ENCODE measurements around the gene CA12. TPM values are rescaled to one million over a fixed set of nuclear protein-coding genes. Genes with fewer than 3 reads are reported as not detected.

The CA12 gene
- total RNA-seq, 1 experiment from 2014 or later = 2.8 TPM

- H3K27ac Mint-ChIP-seq = no peak overlapping the region
- no peaks in the 10 kb centered on the region for H3K36me3 Mint-ChIP-seq
- ChIA-PET POLR2A (no interaction called here), CTCF (interaction anchor here (0.9 to 2.1 kb wide), 2 partner anchors 54 to 75 kb away, joined by 3 to 6 read pairs; no protein-coding TSS in a partner anchor)
- H3K4me3 Mint-ChIP-seq = no peak overlapping the region
- DNase-seq (ENCODE audit: low spot score) (no peak), ATAC-seq (no peak)
- no peaks in the 10 kb centered on the region for H3K27me3 Mint-ChIP-seq (ENCODE audit: low read depth)
- no peak for TF ChIP-seq IRF2 (CRISPR knock-in tag; IDR thresholded peaks at IDR 0.05; ENCODE audit: borderline replicate concordance, low read depth)
- TF ChIP-seq ZNF425 (CRISPR knock-in tag; conservative IDR thresholded peaks at IDR 0.05) = no peak
- TF ChIP-seq AFF4 (CRISPR knock-in tag; IDR thresholded peaks at IDR 0.05; ENCODE audit: borderline replicate concordance) = no peak
- TF ChIP-seq, protein P1, sequence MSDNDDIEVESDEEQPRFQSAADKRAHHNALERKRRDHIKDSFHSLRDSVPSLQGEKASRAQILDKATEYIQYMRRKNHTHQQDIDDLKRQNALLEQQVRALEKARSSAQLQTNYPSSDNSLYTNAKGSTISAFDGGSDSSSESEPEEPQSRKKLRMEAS (CRISPR knock-in tag; IDR thresholded peaks at IDR 0.05) = no peak
- TF ChIP-seq GABPB1 (CRISPR knock-in tag; IDR thresholded peaks at IDR 0.05) = no peak
- TF ChIP-seq, protein P2, sequence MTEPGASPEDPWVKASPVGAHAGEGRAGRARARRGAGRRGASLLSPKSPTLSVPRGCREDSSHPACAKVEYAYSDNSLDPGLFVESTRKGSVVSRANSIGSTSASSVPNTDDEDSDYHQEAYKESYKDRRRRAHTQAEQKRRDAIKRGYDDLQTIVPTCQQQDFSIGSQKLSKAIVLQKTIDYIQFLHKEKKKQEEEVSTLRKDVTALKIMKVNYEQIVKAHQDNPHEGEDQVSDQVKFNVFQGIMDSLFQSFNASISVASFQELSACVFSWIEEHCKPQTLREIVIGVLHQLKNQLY (CRISPR knock-in tag; IDR thresholded peaks at IDR 0.05) = no peak
- TF ChIP-seq EMX1 (CRISPR knock-in tag; IDR thresholded peaks at IDR 0.05) = no peak
- no peak for TF ChIP-seq ATF1 (CRISPR knock-in tag; IDR thresholded peaks at IDR 0.05)
- H3K9me3 Mint-ChIP-seq = peaks cover 5% of the 10 kb centered on the region
- H3K4me1 Mint-ChIP-seq = no peaks in the 10 kb centered on the region
Observed at GRCh38 chr15:63412551-63412950, 30.9 kb upstream of the CA12 start.

GRCh38 chr15:63411866-63412265 is 30.2 kb upstream of the CA12 start:
- POLR2A ChIA-PET = no interaction called here
- Mint-ChIP-seq H3K4me3 (no peak overlapping the region), H3K27ac (no peak overlapping the region), H3K27me3 (ENCODE audit: low read depth) (no peaks in the 10 kb centered on the region), H3K4me1 (no peaks in the 10 kb centered on the region), H3K9me3 (peaks cover 5% of the 10 kb centered on the region), H3K36me3 (no peaks in the 10 kb centered on the region)
- ATAC-seq (no peak), DNase-seq (ENCODE audit: low spot score) (no peak)
- TF ChIP-seq TP53 (CRISPR knock-in tag; IDR thresholded peaks at IDR 0.05) (no peak), SMAD3 (CRISPR knock-in tag; IDR thresholded peaks at IDR 0.05; ENCODE audit: borderline replicate concordance) (no peak), IRF2 (CRISPR knock-in tag; IDR thresholded peaks at IDR 0.05; ENCODE audit: borderline replicate concordance, low read depth) (no peak), USF1 (CRISPR knock-in tag; IDR thresholded peaks at IDR 0.05) (no peak), OVOL2 (CRISPR knock-in tag; IDR thresholded peaks at IDR 0.05; ENCODE audit: borderline replicate concordance) (no peak)
- TF ChIP-seq, protein P2 (CRISPR knock-in tag; IDR thresholded peaks at IDR 0.05) = no peak
- TF ChIP-seq, protein P3, sequence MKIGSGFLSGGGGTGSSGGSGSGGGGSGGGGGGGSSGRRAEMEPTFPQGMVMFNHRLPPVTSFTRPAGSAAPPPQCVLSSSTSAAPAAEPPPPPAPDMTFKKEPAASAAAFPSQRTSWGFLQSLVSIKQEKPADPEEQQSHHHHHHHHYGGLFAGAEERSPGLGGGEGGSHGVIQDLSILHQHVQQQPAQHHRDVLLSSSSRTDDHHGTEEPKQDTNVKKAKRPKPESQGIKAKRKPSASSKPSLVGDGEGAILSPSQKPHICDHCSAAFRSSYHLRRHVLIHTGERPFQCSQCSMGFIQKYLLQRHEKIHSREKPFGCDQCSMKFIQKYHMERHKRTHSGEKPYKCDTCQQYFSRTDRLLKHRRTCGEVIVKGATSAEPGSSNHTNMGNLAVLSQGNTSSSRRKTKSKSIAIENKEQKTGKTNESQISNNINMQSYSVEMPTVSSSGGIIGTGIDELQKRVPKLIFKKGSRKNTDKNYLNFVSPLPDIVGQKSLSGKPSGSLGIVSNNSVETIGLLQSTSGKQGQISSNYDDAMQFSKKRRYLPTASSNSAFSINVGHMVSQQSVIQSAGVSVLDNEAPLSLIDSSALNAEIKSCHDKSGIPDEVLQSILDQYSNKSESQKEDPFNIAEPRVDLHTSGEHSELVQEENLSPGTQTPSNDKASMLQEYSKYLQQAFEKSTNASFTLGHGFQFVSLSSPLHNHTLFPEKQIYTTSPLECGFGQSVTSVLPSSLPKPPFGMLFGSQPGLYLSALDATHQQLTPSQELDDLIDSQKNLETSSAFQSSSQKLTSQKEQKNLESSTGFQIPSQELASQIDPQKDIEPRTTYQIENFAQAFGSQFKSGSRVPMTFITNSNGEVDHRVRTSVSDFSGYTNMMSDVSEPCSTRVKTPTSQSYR (CRISPR knock-in tag; IDR thresholded peaks at IDR 0.05) = no peak
- TF ChIP-seq, protein P4, sequence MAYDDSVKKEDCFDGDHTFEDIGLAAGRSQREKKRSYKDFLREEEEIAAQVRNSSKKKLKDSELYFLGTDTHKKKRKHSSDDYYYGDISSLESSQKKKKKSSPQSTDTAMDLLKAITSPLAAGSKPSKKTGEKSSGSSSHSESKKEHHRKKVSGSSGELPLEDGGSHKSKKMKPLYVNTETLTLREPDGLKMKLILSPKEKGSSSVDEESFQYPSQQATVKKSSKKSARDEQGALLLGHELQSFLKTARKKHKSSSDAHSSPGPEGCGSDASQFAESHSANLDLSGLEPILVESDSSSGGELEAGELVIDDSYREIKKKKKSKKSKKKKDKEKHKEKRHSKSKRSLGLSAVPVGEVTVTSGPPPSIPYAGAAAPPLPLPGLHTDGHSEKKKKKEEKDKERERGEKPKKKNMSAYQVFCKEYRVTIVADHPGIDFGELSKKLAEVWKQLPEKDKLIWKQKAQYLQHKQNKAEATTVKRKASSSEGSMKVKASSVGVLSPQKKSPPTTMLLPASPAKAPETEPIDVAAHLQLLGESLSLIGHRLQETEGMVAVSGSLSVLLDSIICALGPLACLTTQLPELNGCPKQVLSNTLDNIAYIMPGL (CRISPR knock-in tag; IDR thresholded peaks at IDR 0.05) = no peak
- CTCF ChIA-PET = interaction anchor here (0.9 to 2.1 kb wide), 3 partner anchors 9 to 76 kb away, joined by 3 to 6 read pairs (median 4); no protein-coding TSS in a partner anchor
